Osteoblast (primary cell): Measurements from ENCODE around the gene STARD9. TPM values are rescaled to one million over a fixed set of nuclear protein-coding genes. Genes with fewer than 3 reads are reported as not detected.
"Not testable (repeated sequence)": the region's sequence is repeated elsewhere in the genome, so short reads cannot be mapped to it uniquely, and the experiment has no call there.

ENCODE experiments used
- DNase-seq: peaks from one replicate; pipeline ENCODE4 v3.0.0; 2011; ENCODE audit warnings: low spot score, mixed read lengths; ENCODE audit not compliant: insufficient read length; ENCODE audit errors: missing footprints
- H2AFZ ChIP-seq: 2 replicates; pipeline ENCODE4 v1.6.0; 2011; ENCODE audit warnings: mild to moderate bottlenecking, low read length
- H3K27ac ChIP-seq: 2 replicates; pipeline ENCODE4 v1.5.1; 2011; ENCODE audit warnings: mild to moderate bottlenecking, low read depth, low read length, moderate library complexity
- H3K27me3 ChIP-seq: 2 replicates; pipeline ENCODE4 v1.6.0; 2012; ENCODE audit warnings: mild to moderate bottlenecking, control low read depth, inconsistent platforms, low read length, moderate library complexity; ENCODE audit not compliant: insufficient read depth
- H3K36me3 ChIP-seq: 2 replicates; pipeline ENCODE4 v1.5.1; 2011; ENCODE audit warnings: mild to moderate bottlenecking, low read length, control low read depth, moderate library complexity; ENCODE audit not compliant: insufficient read depth
- H3K4me1 ChIP-seq: 2 replicates; pipeline ENCODE4 v1.5.1; 2011; ENCODE audit warnings: mild to moderate bottlenecking, low read length, control low read depth, moderate library complexity; ENCODE audit not compliant: insufficient read depth
- H3K4me2 ChIP-seq: 2 replicates; pipeline ENCODE4 v1.6.0; 2011; ENCODE audit warnings: mild to moderate bottlenecking, low read length; ENCODE audit not compliant: insufficient read depth
- H3K4me3 ChIP-seq: fragments of 200-600 bp; sonication (generic); 3 replicates; pipeline ENCODE4 v1.5.1; 2012; ENCODE audit warnings: mild to moderate bottlenecking, low read length, inconsistent platforms; ENCODE audit not compliant: insufficient read depth
- H3K79me2 ChIP-seq: 2 replicates; pipeline ENCODE4 v1.6.0; 2012; ENCODE audit warnings: mild to moderate bottlenecking, low read length, control low read depth, inconsistent platforms; ENCODE audit not compliant: insufficient read depth
- H3K9me3 ChIP-seq: 2 replicates; pipeline ENCODE4 v1.5.1; 2011; ENCODE audit warnings: low read depth, low read length, control low read depth
- H4K20me1 ChIP-seq: 2 replicates; pipeline ENCODE4 v1.6.0; 2012; ENCODE audit warnings: mild to moderate bottlenecking, low read length, control low read depth; ENCODE audit not compliant: insufficient read depth
- total RNA-seq: library from RNA; depleted of rRNA; stranded (reverse); fragments of >200 nt; gene quantifications from 2 replicates; pipeline ENCODE4 v1.2.3, GENCODE V29; 2012

STARD9 gene
- total RNA-seq, 1 donor = 9.4 TPM

DNA sequence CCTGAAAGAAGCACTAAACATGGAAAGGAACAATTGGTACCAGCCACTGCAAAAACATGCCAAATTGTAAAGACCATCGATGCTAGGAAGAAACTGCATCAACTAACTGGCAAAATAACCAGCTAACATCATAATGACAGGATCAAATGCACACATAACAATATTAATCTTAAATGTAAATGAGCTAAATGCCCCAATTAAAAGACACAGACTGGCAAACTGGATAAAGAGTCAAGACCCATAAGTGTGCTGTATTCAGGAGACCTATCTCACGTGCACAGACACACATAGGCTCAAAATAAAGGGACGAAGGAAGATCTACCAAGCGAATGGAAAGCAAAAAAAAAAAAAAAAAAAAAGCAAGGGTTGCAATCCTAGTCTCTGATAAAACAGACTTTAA lies 190.7 kb downstream of the STARD9 start:
- H3K9me3 ChIP-seq, H3K4me2 ChIP-seq, H3K27ac ChIP-seq, H3K79me2 ChIP-seq, H3K27me3 ChIP-seq, H3K4me3 ChIP-seq, H3K4me1 ChIP-seq, DNase-seq, H2AFZ ChIP-seq, H3K36me3 ChIP-seq, H4K20me1 ChIP-seq: not testable (repeated sequence)

Other genes starting within 250 kb of the STARD9 start
- gene CAPN3, start 216.1 kb upstream of the STARD9 start, total RNA-seq = 1.1 and 3.2 TPM in 2 replicates
- 89.0 and 94.6 TPM in 2 replicates for gene ZNF106, start 84.5 kb upstream of the STARD9 start, total RNA-seq
- gene SNAP23, start 80.0 kb upstream of the STARD9 start, total RNA-seq = 81.4 and 87.5 TPM in 2 replicates
- gene LRRC57, start 26.8 kb upstream of the STARD9 start, total RNA-seq = 16.3 and 17.4 TPM in 2 replicates
- gene HAUS2, start 26.8 kb upstream of the STARD9 start, total RNA-seq = 18.5 and 20.6 TPM in 2 replicates
- 7.6 and 9.7 TPM in 2 replicates for gene CDAN1, start 161.5 kb downstream of the STARD9 start, total RNA-seq